Gastrocnemius medialis (tissue), 4 donors: Measurements from ENCODE around the gene TMCO4. TPM values are rescaled to one million over a fixed set of nuclear protein-coding genes. Genes with fewer than 3 reads are reported as not detected.

ENCODE experiments used
- ATAC-seq, 2 donors: fragments of 150-250 bp; one replicate each; pipeline ENCODE4 v1.9.1; 2016
- DNase-seq, 2 donors: peaks; one replicate each; pipeline ENCODE4 v3.0.0-alpha.2; 2019
- H3K27ac ChIP-seq, 4 donors: fragments of 200-600 bp; sonication (generic); 1 replicate in 1 of 4; 2 replicates in 3 of 4; pipeline ENCODE4 v1.5.1; 2016 to 2018; ENCODE audit warnings: mild to moderate bottlenecking in 2 of 4, moderate library complexity in 1 of 4
- H3K27me3 ChIP-seq, 3 donors: fragments of 200-600 bp; sonication (generic) in 2 of 3; 1 replicate in 1 of 3; 2 replicates in 2 of 3; pipeline versions ENCODE4 v1.5.1 to v1.6.0; 2016 to 2019; ENCODE audit warnings: mild to moderate bottlenecking in 1 of 3, moderate library complexity in 1 of 3
- H3K36me3 ChIP-seq, 2 donors: fragments of 200-600 bp; sonication (generic) in 1 of 2; one replicate each; pipeline ENCODE4 v1.5.1; 2017 to 2018
- H3K4me1 ChIP-seq, 2 donors: fragments of 200-600 bp; sonication (generic) in 1 of 2; one replicate each; pipeline ENCODE4 v1.5.1; 2016 to 2017; ENCODE audit warnings: mild to moderate bottlenecking in 2 of 2
- H3K4me3 ChIP-seq, 4 donors: fragments of 200-600 bp; sonication (generic) in 3 of 4; 1 replicate in 1 of 4; 2 replicates in 3 of 4; pipeline ENCODE4 v1.5.1; 2016 to 2019; ENCODE audit warnings: mild to moderate bottlenecking in 2 of 4
- H3K9me3 ChIP-seq, 3 donors: fragments of 200-600 bp; sonication (generic) in 2 of 3; 1 replicate in 1 of 3; 2 replicates in 2 of 3; pipeline ENCODE4 v1.5.1; 2016 to 2019
- POLR2A ChIP-seq, 2 donors: fragments of 450-650 bp; IDR thresholded peaks; one replicate each; pipeline ENCODE4 v1.6.1; 2017; ENCODE audit warnings: antibody characterized with exemption in 2 of 2, mild to moderate bottlenecking in 2 of 2, moderate library complexity in 2 of 2
- in situ Hi-C, 4 donors: fragments of 200-750 bp; cut with MboI; loops; one replicate each; pipeline versions ENCODE4 v1.15.0 to v1.8.0; 2017; ENCODE audit warnings: low sequenced_read_pairs in 4 of 4
- intact Hi-C: fragments of 100-400 bp; cut with DNase I; formaldehyde crosslinking; loops from one replicate; pipeline ENCODE4 v1.15.1; 2023; ENCODE audit warnings: low total_unique reads
- total RNA-seq, 4 donors: library from RNA; depleted of rRNA; stranded (reverse); fragments of >200 nt; gene quantifications; one replicate each; pipeline versions ENCODE4 v1.1.0 to v1.2.3, GENCODE V29; 2016
- TF ChIP-seq, protein P1 (sequence below), 5 experiments: fragments of 450-650 bp in 3 of 5; fragments of 200-600 bp in 2 of 5; sonication (generic) in 2 of 5; IDR thresholded peaks in 4 of 5; conservative IDR thresholded peaks in 1 of 5; 1 replicate in 4 of 5; 2 replicates in 1 of 5; pipeline ENCODE4 v1.5.1; 2016 to 2019; ENCODE audit warnings: antibody characterized with exemption in 5 of 5, mild to moderate bottlenecking in 3 of 5, moderate library complexity in 3 of 5

The TMCO4 gene
- total RNA-seq, 4 donors from 2014 or later: 0.95 to 3.9 (median 2.4) TPM

DNA sequence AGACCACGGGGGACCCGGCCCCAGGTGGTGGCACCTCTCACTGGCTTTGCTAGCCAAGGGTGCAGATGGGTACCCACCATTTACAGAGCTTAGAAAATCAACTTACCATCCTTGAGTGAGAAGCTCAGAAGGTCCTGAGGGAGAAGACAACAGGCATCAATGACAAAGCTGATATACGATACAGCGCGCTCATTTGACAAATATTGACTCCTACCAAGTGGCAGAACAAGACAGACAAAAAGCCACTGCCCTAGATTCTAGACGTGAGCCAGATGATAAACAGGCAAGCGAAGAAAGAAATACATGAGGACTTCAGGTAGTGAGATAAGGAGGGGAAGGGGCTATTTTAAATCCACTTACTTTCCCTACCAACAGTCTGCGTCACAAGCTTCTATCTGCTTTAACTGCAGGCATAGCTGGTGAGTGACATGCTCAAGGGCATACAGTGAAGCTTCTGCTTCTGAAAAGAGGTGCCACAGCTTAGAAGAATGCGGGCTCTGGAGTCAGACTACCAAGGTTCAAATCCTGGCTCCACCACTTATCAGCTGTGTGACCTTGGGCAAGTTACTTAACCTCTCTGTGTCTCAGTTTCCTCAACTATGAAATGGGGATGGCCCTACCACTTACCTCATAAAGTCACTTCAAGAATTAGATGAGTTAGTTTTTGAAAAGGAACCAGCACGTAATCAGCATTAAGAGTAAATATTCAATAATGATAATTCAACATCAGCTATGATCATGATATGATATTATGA lies 29.1 kb downstream of the TMCO4 start:
- Histone ChIP-seq H3K27me3 (no peaks in the 10 kb centered on the region), H3K9me3 (no peaks in the 10 kb centered on the region), H3K4me3 (no peak overlapping the region), H3K27ac (no peak overlapping the region), H3K36me3 (no peaks in the 10 kb centered on the region), H3K4me1 (no peaks in the 10 kb centered on the region)
- DNase-seq: no peak
- in situ Hi-C loops: no loop called here
- intact Hi-C loops: no loop called here
- TF ChIP-seq, protein P1, sequence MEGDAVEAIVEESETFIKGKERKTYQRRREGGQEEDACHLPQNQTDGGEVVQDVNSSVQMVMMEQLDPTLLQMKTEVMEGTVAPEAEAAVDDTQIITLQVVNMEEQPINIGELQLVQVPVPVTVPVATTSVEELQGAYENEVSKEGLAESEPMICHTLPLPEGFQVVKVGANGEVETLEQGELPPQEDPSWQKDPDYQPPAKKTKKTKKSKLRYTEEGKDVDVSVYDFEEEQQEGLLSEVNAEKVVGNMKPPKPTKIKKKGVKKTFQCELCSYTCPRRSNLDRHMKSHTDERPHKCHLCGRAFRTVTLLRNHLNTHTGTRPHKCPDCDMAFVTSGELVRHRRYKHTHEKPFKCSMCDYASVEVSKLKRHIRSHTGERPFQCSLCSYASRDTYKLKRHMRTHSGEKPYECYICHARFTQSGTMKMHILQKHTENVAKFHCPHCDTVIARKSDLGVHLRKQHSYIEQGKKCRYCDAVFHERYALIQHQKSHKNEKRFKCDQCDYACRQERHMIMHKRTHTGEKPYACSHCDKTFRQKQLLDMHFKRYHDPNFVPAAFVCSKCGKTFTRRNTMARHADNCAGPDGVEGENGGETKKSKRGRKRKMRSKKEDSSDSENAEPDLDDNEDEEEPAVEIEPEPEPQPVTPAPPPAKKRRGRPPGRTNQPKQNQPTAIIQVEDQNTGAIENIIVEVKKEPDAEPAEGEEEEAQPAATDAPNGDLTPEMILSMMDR (IDR thresholded peaks at IDR 0.05 in 4 of 5, conservative IDR thresholded peaks at IDR 0.05 in 1 of 5): no peak
- TF ChIP-seq POLR2A (IDR thresholded peaks at IDR 0.05): no peak
- no peak for ATAC-seq

DNA sequence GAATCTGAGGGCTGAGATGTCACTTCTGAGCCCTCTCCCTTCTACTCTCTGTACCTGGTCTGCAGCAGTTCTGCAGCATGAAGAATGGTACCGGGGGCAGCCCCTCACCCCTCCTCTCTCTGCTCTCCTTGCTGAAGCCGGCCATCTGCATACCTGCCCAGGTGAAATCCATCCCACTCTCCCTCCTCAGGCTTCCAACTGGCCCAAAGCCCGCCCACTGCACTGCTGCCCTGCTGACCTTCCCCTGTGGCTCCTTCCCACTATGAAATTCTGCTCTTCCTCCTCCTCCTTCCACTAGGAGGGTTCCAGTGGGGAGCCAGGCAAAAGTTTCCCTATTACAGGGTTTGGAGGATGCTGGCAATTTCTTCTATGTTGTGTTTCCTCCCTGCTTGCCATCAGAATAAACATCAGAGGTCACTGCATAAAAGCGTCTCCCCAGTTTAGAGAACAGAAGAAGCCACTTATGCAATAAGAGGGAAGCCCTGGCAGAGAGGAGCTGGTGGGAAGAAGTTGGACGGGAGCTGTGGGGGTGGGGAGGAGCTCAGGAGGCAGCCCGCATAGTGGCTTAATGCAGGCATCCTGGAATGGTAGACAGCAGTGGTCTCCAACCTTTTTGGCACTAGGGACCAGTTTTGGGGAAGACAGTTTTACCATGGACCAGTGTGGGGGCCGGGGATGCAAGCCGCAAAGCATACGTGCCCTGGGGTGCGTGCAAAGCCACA lies 30.3 kb downstream of the TMCO4 start:
- no peak overlapping the region for H3K4me3 ChIP-seq
- H3K36me3 ChIP-seq: no peaks in the 10 kb centered on the region
- no peak overlapping the region for H3K27ac ChIP-seq
- no peaks in the 10 kb centered on the region for H3K27me3 ChIP-seq
- H3K9me3 ChIP-seq: no peaks in the 10 kb centered on the region
- no peaks in the 10 kb centered on the region for H3K4me1 ChIP-seq
- in situ Hi-C loops: no loop called here
- no peak for TF ChIP-seq POLR2A (IDR thresholded peaks at IDR 0.05)
- TF ChIP-seq, protein P1 (IDR thresholded peaks at IDR 0.05 in 4 of 5, conservative IDR thresholded peaks at IDR 0.05 in 1 of 5): no peak
- no peak for DNase-seq
- ATAC-seq: no peak
- intact Hi-C loops: loop anchor here (5.0 kb wide), 1 partner anchor 43 kb away; no protein-coding TSS in a partner anchor

DNA sequence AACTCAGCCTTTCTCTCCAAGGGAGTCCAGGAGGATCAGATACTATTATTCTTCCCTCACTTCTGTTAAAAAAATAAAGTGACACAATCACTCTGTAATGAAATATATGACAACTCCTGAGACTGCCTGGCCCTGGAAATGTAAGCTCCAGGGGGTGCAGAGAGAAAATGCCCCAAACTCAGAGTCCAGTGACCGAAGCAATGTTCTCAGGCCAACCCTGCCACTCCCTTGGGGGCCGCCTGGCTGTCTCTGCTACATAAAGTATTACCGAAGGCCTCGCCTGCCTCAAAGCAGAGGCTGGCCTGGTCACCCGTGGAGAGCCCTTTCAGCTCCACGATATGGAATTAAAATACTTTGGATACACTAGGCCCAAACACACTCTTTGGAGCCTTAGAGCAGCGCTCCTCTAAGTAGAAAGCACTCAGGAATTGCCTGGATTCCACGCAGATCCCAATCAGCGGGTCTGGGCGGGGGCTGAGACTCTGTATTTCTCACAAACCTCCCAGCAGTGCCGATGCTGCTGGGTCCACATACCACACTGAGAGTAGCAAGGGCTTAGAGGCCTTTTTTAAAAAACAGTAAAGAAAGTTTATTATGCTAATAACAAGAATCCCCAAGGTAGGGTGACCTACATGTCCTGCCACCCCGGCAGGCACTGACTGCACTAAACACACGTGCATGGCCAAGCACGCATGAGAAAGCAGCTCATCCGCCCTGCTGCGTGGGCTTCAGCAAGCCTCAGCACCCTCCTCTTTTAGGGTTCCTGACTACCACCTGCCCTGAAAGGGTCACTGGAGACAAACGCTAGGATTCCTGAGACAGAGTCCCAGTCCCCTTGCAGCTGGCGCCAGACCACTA lies 31.1 kb downstream of the TMCO4 start:
- Histone ChIP-seq H3K27me3 (no peaks in the 10 kb centered on the region), H3K4me1 (no peaks in the 10 kb centered on the region), H3K9me3 (no peaks in the 10 kb centered on the region), H3K4me3 (no peak overlapping the region), H3K27ac (no peak overlapping the region), H3K36me3 (no peaks in the 10 kb centered on the region)
- intact Hi-C loops: loop anchor here (5.0 kb wide), 1 partner anchor 44 kb away; no protein-coding TSS in a partner anchor
- in situ Hi-C loops: no loop called here
- no peak for DNase-seq
- TF ChIP-seq POLR2A (IDR thresholded peaks at IDR 0.05): no peak
- TF ChIP-seq, protein P1 (IDR thresholded peaks at IDR 0.05 in 4 of 5, conservative IDR thresholded peaks at IDR 0.05 in 1 of 5): no peak
- no peak for ATAC-seq

DNA sequence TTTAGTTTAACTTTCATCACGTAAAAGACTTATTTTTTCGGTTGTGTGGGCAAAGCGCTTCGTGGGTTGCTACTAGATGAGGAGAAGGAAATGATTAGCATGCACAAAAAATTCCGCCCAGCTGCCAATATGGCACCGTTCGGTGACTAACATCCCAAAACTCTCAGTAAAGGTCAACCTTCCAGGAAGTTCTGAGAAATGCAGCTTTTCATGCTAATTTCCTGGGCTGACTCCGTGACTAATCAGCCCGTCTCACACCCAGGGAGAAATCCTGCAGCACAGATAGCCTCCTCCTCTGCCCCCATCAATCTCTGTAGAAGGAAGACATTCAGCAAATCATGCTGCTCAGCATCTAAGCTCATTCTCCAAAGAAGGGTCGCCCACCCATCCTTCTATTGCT lies 34.1 kb downstream of the TMCO4 start:
- no peaks in the 10 kb centered on the region for H3K4me1 ChIP-seq
- in situ Hi-C loops: no loop called here
- intact Hi-C loops: loop anchor here (5.0 kb wide), 1 partner anchor 47 kb away; no protein-coding TSS in a partner anchor
- H3K27me3 ChIP-seq: no peaks in the 10 kb centered on the region
- TF ChIP-seq, protein P1 (IDR thresholded peaks at IDR 0.05 in 4 of 5, conservative IDR thresholded peaks at IDR 0.05 in 1 of 5): no peak
- TF ChIP-seq POLR2A (IDR thresholded peaks at IDR 0.05): no peak
- no peaks in the 10 kb centered on the region for H3K36me3 ChIP-seq
- H3K4me3 ChIP-seq: no peak overlapping the region
- no peaks in the 10 kb centered on the region for H3K9me3 ChIP-seq
- DNase-seq (no peak), ATAC-seq (no peak)
- H3K27ac ChIP-seq: no peak overlapping the region
